SK-N-SH treated with all-trans-retinoic acid at 6 μM for 48 hours (cell line): ENCODE results near the gene LGR5.

ENCODE experiments used
- ATAC-seq: fragments of 200-7000 bp; cut with Tn5 transposase; 3 replicates; pipeline ENCODE4 v1.9.1; 2020; ENCODE audit warnings: mild to moderate bottlenecking, moderate library complexity
- ARNTL ChIP-seq: fragments of 450-650 bp; formaldehyde crosslinking; IDR thresholded peaks from 2 replicates; pipeline ENCODE4 v1.5.0; 2020; ENCODE audit warnings: low read depth, mild to moderate bottlenecking, moderate library complexity, borderline replicate concordance
- BACH2 ChIP-seq: fragments of 250-450 bp; sonication (Bioruptor Pico); IDR thresholded peaks from 2 replicates; pipeline ENCODE4 v1.9.0; 2021; ENCODE audit warnings: mild to moderate bottlenecking, borderline replicate concordance
- CREB5 ChIP-seq: fragments of 250-450 bp; sonication (Bioruptor Pico); IDR thresholded peaks from 2 replicates; pipeline ENCODE4 v1.5.1; 2020; ENCODE audit warnings: low read depth, mild to moderate bottlenecking, moderate library complexity
- CSDC2 ChIP-seq: fragments of 250-450 bp; sonication (Bioruptor Pico); IDR thresholded peaks from 2 replicates; pipeline ENCODE4 v1.5.0; 2020; ENCODE audit warnings: mild to moderate bottlenecking, moderate library complexity
- CSRNP3 ChIP-seq: fragments of 250-450 bp; sonication (Bioruptor Pico); IDR thresholded peaks from 2 replicates; pipeline ENCODE4 v1.5.1; 2021; ENCODE audit warnings: mild to moderate bottlenecking, moderate library complexity
- ESRRG ChIP-seq: fragments of 250-450 bp; sonication (Bioruptor Pico); IDR thresholded peaks from 2 replicates; pipeline ENCODE4 v1.6.1; 2021; ENCODE audit warnings: mild to moderate bottlenecking
- GLIS3 ChIP-seq: fragments of 250-450 bp; sonication (Bioruptor Pico); IDR thresholded peaks from 2 replicates; pipeline ENCODE4 v1.5.0; 2020; ENCODE audit warnings: mild to moderate bottlenecking, moderate library complexity
- ISL1 ChIP-seq: fragments of 250-450 bp; sonication (Bioruptor Pico); IDR thresholded peaks from 2 replicates; pipeline ENCODE4 v2.1.2; 2022; ENCODE audit warnings: mild to moderate bottlenecking, moderate library complexity
- OSR1 ChIP-seq: fragments of 250-450 bp; sonication (Bioruptor Pico); IDR thresholded peaks from 2 replicates; pipeline ENCODE4 v1.8.0; 2022; ENCODE audit warnings: moderate library complexity, mild to moderate bottlenecking, inconsistent platforms
- PATZ1 ChIP-seq: fragments of 250-450 bp; sonication (Bioruptor Pico); IDR thresholded peaks from 2 replicates; pipeline ENCODE4 v1.8.0; 2020; ENCODE audit warnings: mild to moderate bottlenecking, moderate library complexity, borderline replicate concordance
- POU6F1 ChIP-seq: fragments of 250-450 bp; sonication (Bioruptor Pico); IDR thresholded peaks from 2 replicates; pipeline ENCODE4 v1.8.0; 2021; ENCODE audit warnings: low read depth, mild to moderate bottlenecking, moderate library complexity, borderline replicate concordance
- PPARA ChIP-seq: fragments of 250-450 bp; sonication (Bioruptor Pico); IDR thresholded peaks from 2 replicates; pipeline ENCODE4 v1.5.0; 2020; ENCODE audit warnings: mild to moderate bottlenecking, borderline replicate concordance
- RARB ChIP-seq: fragments of 250-450 bp; sonication (Bioruptor Pico); IDR thresholded peaks from 2 replicates; pipeline ENCODE4 v1.8.0; 2021; ENCODE audit warnings: mild to moderate bottlenecking, moderate library complexity
- SNAI2 ChIP-seq: fragments of 250-450 bp; sonication (Bioruptor Pico); IDR thresholded peaks from 2 replicates; pipeline ENCODE4 v1.5.0; 2020; ENCODE audit warnings: mild to moderate bottlenecking, moderate library complexity
- TCF4 ChIP-seq: fragments of 250-450 bp; sonication (Bioruptor Pico); IDR thresholded peaks from 2 replicates; pipeline ENCODE4 v1.8.0; 2021; ENCODE audit warnings: mild to moderate bottlenecking, moderate library complexity, borderline replicate concordance
- TOX ChIP-seq: fragments of 250-450 bp; sonication (Bioruptor Pico); IDR thresholded peaks from 2 replicates; pipeline ENCODE4 v1.8.0; 2021; ENCODE audit warnings: mild to moderate bottlenecking, moderate library complexity, borderline replicate concordance
- TSHZ2 ChIP-seq: fragments of 250-450 bp; sonication (Bioruptor Pico); IDR thresholded peaks from 2 replicates; pipeline ENCODE4 v1.5.0; 2020; ENCODE audit warnings: mild to moderate bottlenecking, moderate library complexity
- ZC3H10 ChIP-seq: fragments of 250-450 bp; sonication (Bioruptor Pico); IDR thresholded peaks from 2 replicates; pipeline ENCODE4 v1.5.1; 2021; ENCODE audit warnings: mild to moderate bottlenecking, moderate library complexity
- ZFP30 ChIP-seq: fragments of 450-650 bp; formaldehyde crosslinking; IDR thresholded peaks from 2 replicates; pipeline ENCODE4 v1.5.0; 2022; ENCODE audit warnings: mild to moderate bottlenecking, moderate library complexity
- ZNF565 ChIP-seq: fragments of 450-650 bp; formaldehyde crosslinking; conservative IDR thresholded peaks from 2 replicates; pipeline ENCODE4 v1.5.0; 2020; ENCODE audit warnings: low read depth, mild to moderate bottlenecking, moderate library complexity
- ZNF70 ChIP-seq: fragments of 450-650 bp; formaldehyde crosslinking; IDR thresholded peaks from 2 replicates; pipeline ENCODE4 v1.5.0; 2020; ENCODE audit warnings: mild to moderate bottlenecking, moderate library complexity
- ZNF8 ChIP-seq: fragments of 450-650 bp; formaldehyde crosslinking; IDR thresholded peaks from 2 replicates; pipeline ENCODE4 v1.5.0; 2020; ENCODE audit warnings: mild to moderate bottlenecking, moderate library complexity

Gene LGR5

GRCh38 chr12:71536279-71536938 is 96.8 kb downstream of the LGR5 start:
- no peak for ATAC-seq

GRCh38 chr12:71536939-71537622 is 97.5 kb downstream of the LGR5 start:
- TF ChIP-seq TCF4 (no peak), BACH2 (CRISPR knock-in tag) (no peak), CSRNP3 (CRISPR knock-in tag) (no peak), ZNF8 (CRISPR knock-in tag) (no peak), ZNF70 (no peak), RARB (CRISPR knock-in tag) (no peak), ZC3H10 (CRISPR knock-in tag) (no peak), ARNTL (CRISPR knock-in tag) (no peak)
- ATAC-seq, result no peak

More at GRCh38 chr12:71536279-71536938, 96.8 kb downstream of the LGR5 start:
- TF ChIP-seq ESRRG (CRISPR knock-in tag) (no peak), TOX (CRISPR knock-in tag) (no peak), PPARA (CRISPR knock-in tag) (no peak), PATZ1 (CRISPR knock-in tag) (no peak), ZNF70 (no peak), TCF4 (no peak), BACH2 (CRISPR knock-in tag) (no peak), RARB (CRISPR knock-in tag) (no peak), TSHZ2 (CRISPR knock-in tag) (no peak), POU6F1 (no peak), GLIS3 (CRISPR knock-in tag) (no peak), ZNF565 (CRISPR knock-in tag) (no peak), OSR1 (CRISPR knock-in tag) (no peak), ZNF8 (CRISPR knock-in tag) (no peak), CREB5 (CRISPR knock-in tag) (no peak)

GRCh38 chr12:71538807-71539206 is 99.2 kb downstream of the LGR5 start:
- peak; percentile 69 for ATAC-seq
- TF ChIP-seq TSHZ2 (CRISPR knock-in tag), result no peak
- TF ChIP-seq CSDC2 (CRISPR knock-in tag), result no peak
- no peak for TF ChIP-seq ZNF70
- no peak for TF ChIP-seq ARNTL (CRISPR knock-in tag)
- TF ChIP-seq ISL1 (CRISPR knock-in tag), result peak; percentile 36
- TF ChIP-seq TOX (CRISPR knock-in tag), result no peak
- TF ChIP-seq ZNF565 (CRISPR knock-in tag), result no peak
- no peak for TF ChIP-seq CREB5 (CRISPR knock-in tag)
- TF ChIP-seq ZFP30, result no peak
- no peak for TF ChIP-seq OSR1 (CRISPR knock-in tag)
- TF ChIP-seq PPARA (CRISPR knock-in tag), result no peak
- no peak for TF ChIP-seq SNAI2 (CRISPR knock-in tag)
- TF ChIP-seq TCF4, result peak; percentile 65; the same call in 1 of the 2 replicates
- TF ChIP-seq ZC3H10 (CRISPR knock-in tag), result no peak
- TF ChIP-seq GLIS3 (CRISPR knock-in tag), result no peak
